Neuronal stem cell (in vitro differentiated cells): ENCODE data around the gene AMZ1.

Experiments
- DNase-seq: peaks from one replicate; pipeline ENCODE4 v3.0.0-alpha.2; 2013; ENCODE audit warnings: low spot score
- H2AFZ ChIP-seq: one replicate; pipeline ENCODE4 v1.6.1; 2013; ENCODE audit warnings: mild to moderate bottlenecking, low read length, inconsistent platforms
- H2AK5ac ChIP-seq: 2 replicates; pipeline ENCODE4 v1.6.1; 2013; ENCODE audit warnings: low read depth, mild to moderate bottlenecking, inconsistent platforms, low read length, moderate library complexity, mixed read lengths
- H2BK120ac ChIP-seq: 2 replicates; pipeline ENCODE4 v1.6.1; 2013; ENCODE audit warnings: low read depth, mild to moderate bottlenecking, inconsistent platforms, low read length, moderate library complexity, mixed read lengths
- H2BK12ac ChIP-seq: one replicate; pipeline ENCODE4 v1.6.1; 2013; ENCODE audit warnings: low read length, inconsistent platforms
- H2BK15ac ChIP-seq: 2 replicates; pipeline ENCODE4 v1.6.1; 2013; ENCODE audit warnings: mild to moderate bottlenecking, low read length, inconsistent platforms, mixed read lengths
- H2BK5ac ChIP-seq: one replicate; pipeline ENCODE4 v1.6.1; 2013; ENCODE audit warnings: inconsistent platforms, mild to moderate bottlenecking, low read length, moderate library complexity
- H3K14ac ChIP-seq: one replicate; pipeline ENCODE4 v1.6.1; 2013; ENCODE audit warnings: low read length, inconsistent platforms
- H3K18ac ChIP-seq: 2 replicates; pipeline ENCODE4 v1.6.1; 2013; ENCODE audit warnings: low read length, inconsistent platforms
- H3K23ac ChIP-seq: 2 replicates; pipeline ENCODE4 v1.6.1; 2013; ENCODE audit warnings: low read depth, mild to moderate bottlenecking, mixed read lengths, low read length, inconsistent platforms; ENCODE audit not compliant: poor library complexity
- H3K27ac ChIP-seq: replicated peaks from 3 replicates; pipeline ENCODE4 v1.5.1; 2013; ENCODE audit warnings: low read length, inconsistent platforms
- H3K27me3 ChIP-seq, 3 experiments: 2 replicates each; pipeline ENCODE4 v1.6.1; 2013; ENCODE audit warnings: low read length in 3 of 3, mild to moderate bottlenecking in 2 of 3, inconsistent platforms in 1 of 3, low read depth in 1 of 3, mixed read lengths in 1 of 3, moderate library complexity in 1 of 3; ENCODE audit not compliant: control insufficient read depth in 3 of 3, insufficient read depth in 3 of 3
- H3K36me3 ChIP-seq, 2 donors: replicated peaks in 1 of 2; 2 replicates each; pipeline ENCODE4 v1.6.1; 2013; ENCODE audit warnings: low read length in 2 of 2; ENCODE audit not compliant: control insufficient read depth in 2 of 2, insufficient read depth in 2 of 2
- H3K4ac ChIP-seq: 2 replicates; pipeline ENCODE4 v1.6.1; 2013; ENCODE audit warnings: inconsistent platforms, mild to moderate bottlenecking, low read length, moderate library complexity
- H3K4me1 ChIP-seq, 2 donors: 1 replicate in 1 of 2; 2 replicates in 1 of 2; pipeline ENCODE4 v1.6.1; 2013; ENCODE audit warnings: low read length in 2 of 2, low read depth in 1 of 2; ENCODE audit not compliant: control insufficient read depth in 2 of 2, insufficient read depth in 1 of 2
- H3K4me2 ChIP-seq: one replicate; pipeline ENCODE4 v1.6.1; 2013; ENCODE audit warnings: mild to moderate bottlenecking, low read length, inconsistent platforms; ENCODE audit not compliant: insufficient read depth, poor library complexity, severe bottlenecking
- H3K4me3 ChIP-seq, 2 donors: 2 replicates each; pipeline ENCODE4 v1.5.1; 2013; ENCODE audit warnings: low read length in 2 of 2, mild to moderate bottlenecking in 2 of 2, inconsistent platforms in 1 of 2, moderate library complexity in 1 of 2
- H3K79me1 ChIP-seq: one replicate; pipeline ENCODE4 v1.6.1; 2013; ENCODE audit warnings: low read depth, mild to moderate bottlenecking, inconsistent platforms, low read length, moderate library complexity
- H3K9ac ChIP-seq: one replicate; pipeline ENCODE4 v1.6.1; 2013; ENCODE audit warnings: mild to moderate bottlenecking, low read depth, low read length, inconsistent platforms; ENCODE audit not compliant: poor library complexity
- H3K9me3 ChIP-seq, 2 donors: replicated peaks in 1 of 2; 2 replicates each; pipeline versions ENCODE3 to v1.6.1; 2013; ENCODE audit warnings: low read length in 2 of 2, mild to moderate bottlenecking in 2 of 2, inconsistent platforms in 1 of 2, low read depth in 1 of 2, mixed read lengths in 1 of 2, moderate library complexity in 1 of 2; ENCODE audit not compliant: control insufficient read depth in 2 of 2, insufficient read depth in 1 of 2
- H4K8ac ChIP-seq: one replicate; pipeline ENCODE4 v1.6.1; 2013; ENCODE audit warnings: low read depth, mild to moderate bottlenecking, inconsistent platforms, low read length, moderate library complexity
- H4K91ac ChIP-seq: one replicate; pipeline ENCODE4 v1.6.1; 2013; ENCODE audit warnings: low read length, low read depth, mild to moderate bottlenecking, inconsistent platforms; ENCODE audit not compliant: poor library complexity
- WGBS, 2 donors: extraction: QIAGEN DNeasy Blood & Tissue Kit; methylation state at CpG; one replicate each; pipeline ENCODE4 v1.1.7; 2013; ENCODE audit warnings: missing lambda C conversion rate in 2 of 2, mixed read lengths in 1 of 2; ENCODE audit not compliant: insufficient read length in 2 of 2, insufficient replicate concordance in 1 of 2; ENCODE audit errors: extremely low coverage in 2 of 2; 5-methylcytosine and 5-hydroxymethylcytosine counted together

Gene AMZ1

GRCh38 chr7:2650451-2650850 is 37.6 kb upstream of the AMZ1 start:
- peaks cover 19% of the 10 kb centered on the region for H3K79me1 ChIP-seq
- peaks cover 0 to 2% of the 10 kb centered on the region in 2 donors for H3K9me3 ChIP-seq
- no peak overlapping the region for H4K91ac ChIP-seq
- H2BK5ac ChIP-seq, result no peak overlapping the region
- H3K4me3 ChIP-seq, result no peak overlapping the region
- no peak overlapping the region for H2BK15ac ChIP-seq
- no peak overlapping the region for H2AFZ ChIP-seq
- H3K36me3 ChIP-seq, result peaks cover 47 to 87% of the 10 kb centered on the region in 2 donors
- no peak overlapping the region for H2BK12ac ChIP-seq
- no peak overlapping the region for H2AK5ac ChIP-seq
- H3K4me1 ChIP-seq, result peaks cover 1 to 7% of the 10 kb centered on the region in 2 donors
- no peak overlapping the region for H3K4me2 ChIP-seq
- no peak overlapping the region for H2BK120ac ChIP-seq
- H3K27me3 ChIP-seq, result no peaks in the 10 kb centered on the region
- no CpG with 5 or more reads among the region's 8 CpGs for WGBS, 2 donors
- H3K18ac ChIP-seq, result no peak overlapping the region
- no peak overlapping the region for H3K14ac ChIP-seq
- H4K8ac ChIP-seq, result no peak overlapping the region
- DNase-seq, result no peak
- no peak overlapping the region for H3K4ac ChIP-seq
- no peak overlapping the region for H3K23ac ChIP-seq
- H3K9ac ChIP-seq, result no peak overlapping the region
- no peak overlapping the region for H3K27ac ChIP-seq

GRCh38 chr7:2651336-2651735 is 36.7 kb upstream of the AMZ1 start:
- Histone ChIP-seq H3K9ac (no peak overlapping the region), H4K8ac (no peak overlapping the region), H3K79me1 (peaks cover 21% of the 10 kb centered on the region), H3K4me2 (no peak overlapping the region), H3K14ac (no peak overlapping the region), H3K36me3 (peaks cover 49 to 93% of the 10 kb centered on the region in 2 donors), H2BK15ac (no peak overlapping the region), H3K4me1 (peaks cover 1 to 2% of the 10 kb centered on the region in 2 donors), H3K18ac (no peak overlapping the region), H3K9me3 (peaks cover 0 to 2% of the 10 kb centered on the region in 2 donors), H2AFZ (no peak overlapping the region), H2BK12ac (no peak overlapping the region), H2BK5ac (no peak overlapping the region), H2BK120ac (no peak overlapping the region), H3K27ac (no peak overlapping the region), H4K91ac (no peak overlapping the region), H3K27me3 (no peaks in the 10 kb centered on the region), H3K4ac (no peak overlapping the region), H3K23ac (no peak overlapping the region), H2AK5ac (no peak overlapping the region), H3K4me3 (no peak overlapping the region)
- no CpG with 5 or more reads among the region's 15 CpGs for WGBS, 2 donors
- no peak for DNase-seq

GRCh38 chr7:2651847-2652735 is 35.9 kb upstream of the AMZ1 start:
- H2AFZ ChIP-seq, result no peak overlapping the region
- peaks cover 0 to 1% of the 10 kb centered on the region in 2 donors for H3K4me1 ChIP-seq
- peaks cover 0 to 2% of the 10 kb centered on the region in 2 donors for H3K9me3 ChIP-seq
- peak overlapping the region in 1 of 2 donors; percentile 3 for H3K4me3 ChIP-seq
- peak overlapping the region; percentile 79 for H3K9ac ChIP-seq
- H4K8ac ChIP-seq, result no peak overlapping the region
- H2BK12ac ChIP-seq, result peak overlapping the region; percentile 1
- H3K27ac ChIP-seq, result no peak overlapping the region
- H3K4ac ChIP-seq, result no peak overlapping the region
- WGBS, 2 donors, result no CpG with 5 or more reads among the region's 28 CpGs
- DNase-seq, result no peak
- H2BK120ac ChIP-seq, result no peak overlapping the region
- H2AK5ac ChIP-seq, result no peak overlapping the region
- no peak overlapping the region for H4K91ac ChIP-seq
- H3K4me2 ChIP-seq, result no peak overlapping the region
- H3K36me3 ChIP-seq, result peaks cover 53 to 94% of the 10 kb centered on the region in 2 donors
- H2BK15ac ChIP-seq, result no peak overlapping the region
- no peak overlapping the region for H3K14ac ChIP-seq
- no peaks in the 10 kb centered on the region for H3K27me3 ChIP-seq
- H2BK5ac ChIP-seq, result no peak overlapping the region
- H3K23ac ChIP-seq, result peak overlapping the region; percentile 76
- peak overlapping the region; percentile 61 for H3K18ac ChIP-seq
- H3K79me1 ChIP-seq, result peaks cover 17% of the 10 kb centered on the region

- Histone ChIP-seq H2AK5ac (no peak overlapping the region), H2BK12ac (no peak overlapping the region), H3K9ac (peak overlapping the region; percentile 12), H3K27ac (no peak overlapping the region), H3K9me3 (peaks cover 0 to 2% of the 10 kb centered on the region in 2 donors), H3K79me1 (peaks cover 12% of the 10 kb centered on the region), H3K27me3 (no peaks in the 10 kb centered on the region), H2BK15ac (no peak overlapping the region), H3K4me1 (peaks cover 0 to 1% of the 10 kb centered on the region in 2 donors), H3K23ac (peak overlapping the region; percentile 44), H3K14ac (no peak overlapping the region), H2BK5ac (no peak overlapping the region), H4K8ac (no peak overlapping the region), H3K4me2 (no peak overlapping the region), H2BK120ac (no peak overlapping the region), H4K91ac (no peak overlapping the region), H3K4ac (no peak overlapping the region), H3K18ac (peak overlapping the region; percentile 61), H3K36me3 (peaks cover 52 to 94% of the 10 kb centered on the region in 2 donors), H3K4me3 (no peak overlapping the region), H2AFZ (no peak overlapping the region)
- WGBS, 2 donors, result no CpG with 5 or more reads among the region's 12 CpGs
- no peak for DNase-seq
These were observed 35.3 kb upstream of the AMZ1 start for GRCh38 chr7:2652736-2653060.
